ENCODE measurements around the gene IFT20.

- TF ChIP-seq CTCF (conservative IDR thresholded peaks at IDR 0.05; ENCODE audit: low read length) (no peak), EZH2phosphoT487 (IDR thresholded peaks at IDR 0.05; ENCODE audit: borderline replicate concordance, low read depth, low read length) (no peak)
Measured at GRCh38 chr17:28370744-28371103, 35.5 kb upstream of the IFT20 start.

Data from OCI-LY7 (cell line).